HEK293 (cell line): Measurements from ENCODE around the gene RNU11.

Experiments
- EGR2 ChIP-seq: fragments of 450-650 bp; formaldehyde crosslinking; IDR thresholded peaks from 2 replicates; pipeline ENCODE4 v1.5.1; 2016; ENCODE audit warnings: low read depth, missing biosample characterization, missing genetic modification characterization
- TCF7L2 ChIP-seq: IDR thresholded peaks from 2 replicates; pipeline ENCODE4 v1.6.1; 2011; ENCODE audit warnings: low read depth, mild to moderate bottlenecking, inconsistent platforms, low read length, moderate library complexity, borderline replicate concordance
- ZBTB44 ChIP-seq: fragments of 450-650 bp; IDR thresholded peaks from 2 replicates; pipeline ENCODE4 v1.5.1; 2018; ENCODE audit warnings: missing biosample characterization, mild to moderate bottlenecking, missing genetic modification characterization
- ZBTB6 ChIP-seq: fragments of 450-650 bp; formaldehyde crosslinking; IDR thresholded peaks from 2 replicates; pipeline ENCODE4 v1.5.1; 2017; ENCODE audit warnings: missing biosample characterization, missing genetic modification characterization
- ZBTB7A ChIP-seq: fragments of 450-650 bp; formaldehyde crosslinking; IDR thresholded peaks from 2 replicates; pipeline ENCODE4 v1.5.1; 2016; ENCODE audit warnings: low read depth, missing biosample characterization, missing genetic modification characterization
- ZEB2 ChIP-seq: fragments of 450-650 bp; formaldehyde crosslinking; IDR thresholded peaks from 2 replicates; pipeline ENCODE4 v1.5.1; 2016; ENCODE audit warnings: missing biosample characterization, missing genetic modification characterization
- ZFP3 ChIP-seq: fragments of 450-650 bp; formaldehyde crosslinking; IDR thresholded peaks from 2 replicates; pipeline ENCODE4 v1.5.1; 2016; ENCODE audit warnings: low read depth, missing biosample characterization, missing genetic modification characterization
- ZFP37 ChIP-seq: fragments of 450-650 bp; formaldehyde crosslinking; IDR thresholded peaks from 2 replicates; pipeline ENCODE4 v1.5.1; 2016; ENCODE audit warnings: missing biosample characterization, missing genetic modification characterization
- ZFP41 ChIP-seq: fragments of 450-650 bp; formaldehyde crosslinking; IDR thresholded peaks from 2 replicates; pipeline ENCODE4 v1.5.1; 2016; ENCODE audit warnings: missing biosample characterization, missing genetic modification characterization, borderline replicate concordance
- ZFP69B ChIP-seq: fragments of 450-650 bp; formaldehyde crosslinking; IDR thresholded peaks from 2 replicates; pipeline ENCODE4 v1.5.1; 2016; ENCODE audit warnings: missing biosample characterization, missing genetic modification characterization
- ZIC2 ChIP-seq: fragments of 450-650 bp; formaldehyde crosslinking; IDR thresholded peaks from 2 replicates; pipeline ENCODE4 v1.5.1; 2016; ENCODE audit warnings: missing biosample characterization, missing genetic modification characterization
- ZNF19 ChIP-seq: fragments of 450-650 bp; formaldehyde crosslinking; IDR thresholded peaks from 2 replicates; pipeline ENCODE4; 2016; ENCODE audit warnings: missing biosample characterization, missing genetic modification characterization, low read depth
- ZNF214 ChIP-seq: fragments of 450-650 bp; formaldehyde crosslinking; IDR thresholded peaks from 2 replicates; pipeline ENCODE4 v1.5.1; 2017; ENCODE audit warnings: missing biosample characterization, mild to moderate bottlenecking, missing genetic modification characterization, borderline replicate concordance
- ZNF221 ChIP-seq: fragments of 450-650 bp; formaldehyde crosslinking; IDR thresholded peaks from 2 replicates; pipeline ENCODE4 v1.5.1; 2017; ENCODE audit warnings: missing biosample characterization, missing genetic modification characterization, borderline replicate concordance
- ZNF266 ChIP-seq: fragments of 450-650 bp; formaldehyde crosslinking; IDR thresholded peaks from 2 replicates; pipeline ENCODE4 v1.5.1; 2016; ENCODE audit warnings: missing biosample characterization, missing genetic modification characterization, low read depth
- ZNF280C ChIP-seq: fragments of 450-650 bp; formaldehyde crosslinking; IDR thresholded peaks from 2 replicates; pipeline ENCODE4 v1.5.1; 2016; ENCODE audit warnings: missing biosample characterization, missing genetic modification characterization
- ZNF416 ChIP-seq: fragments of 450-650 bp; formaldehyde crosslinking; IDR thresholded peaks from 2 replicates; pipeline ENCODE4 v1.5.1; 2016; ENCODE audit warnings: missing biosample characterization, missing genetic modification characterization
- ZNF510 ChIP-seq: fragments of 450-650 bp; formaldehyde crosslinking; IDR thresholded peaks from 2 replicates; pipeline ENCODE4 v1.5.1; 2018; ENCODE audit warnings: mild to moderate bottlenecking, missing genetic modification characterization, missing biosample characterization; ENCODE audit not compliant: insufficient replicate concordance
- ZNF518A ChIP-seq: fragments of 450-650 bp; formaldehyde crosslinking; conservative IDR thresholded peaks from 2 replicates; pipeline ENCODE4 v1.5.1; 2016; ENCODE audit warnings: low read depth, missing biosample characterization, missing genetic modification characterization
- ZNF544 ChIP-seq: fragments of 450-650 bp; formaldehyde crosslinking; IDR thresholded peaks from 2 replicates; pipeline ENCODE4 v1.5.0; 2017; ENCODE audit warnings: missing biosample characterization, missing genetic modification characterization
- ZNF548 ChIP-seq: fragments of 450-650 bp; formaldehyde crosslinking; IDR thresholded peaks from 2 replicates; pipeline ENCODE4 v1.5.1; 2016; ENCODE audit warnings: missing biosample characterization, missing genetic modification characterization
- ZNF571 ChIP-seq: fragments of 450-650 bp; formaldehyde crosslinking; IDR thresholded peaks from 2 replicates; pipeline ENCODE4 v1.5.0; 2017; ENCODE audit warnings: missing biosample characterization, missing genetic modification characterization
- ZNF621 ChIP-seq: fragments of 450-650 bp; formaldehyde crosslinking; IDR thresholded peaks from 2 replicates; pipeline ENCODE4 v1.5.1; 2017; ENCODE audit warnings: missing biosample characterization, missing genetic modification characterization
- ZNF654 ChIP-seq: fragments of 450-650 bp; formaldehyde crosslinking; IDR thresholded peaks from 2 replicates; pipeline ENCODE4 v1.5.1; 2016; ENCODE audit warnings: low read depth, missing biosample characterization, missing genetic modification characterization
- ZNF777 ChIP-seq: fragments of 450-650 bp; formaldehyde crosslinking; IDR thresholded peaks from 2 replicates; pipeline ENCODE4 v1.5.1; 2017; ENCODE audit warnings: missing biosample characterization, missing genetic modification characterization, borderline replicate concordance
- ZNF837 ChIP-seq: fragments of 450-650 bp; formaldehyde crosslinking; IDR thresholded peaks from 2 replicates; pipeline ENCODE4 v1.5.1; 2016; ENCODE audit warnings: missing biosample characterization, missing genetic modification characterization
- ZSCAN23 ChIP-seq: fragments of 450-650 bp; formaldehyde crosslinking; IDR thresholded peaks from 2 replicates; pipeline ENCODE4 v1.5.1; 2016; ENCODE audit warnings: missing biosample characterization, missing genetic modification characterization

RNU11 gene

GRCh38 chr1:28648474-28649198 is at the start of gene RNU11 (continued):
- peak; percentile 100 for TF ChIP-seq ZEB2
- no peak for TF ChIP-seq TCF7L2
- no peak; the same call in 1 of the 2 replicates for TF ChIP-seq ZNF654 (tag by site-specific recombination)
- TF ChIP-seq ZNF19 (tag by site-specific recombination) = peak; percentile 43; the same call in 1 of the 2 replicates
- TF ChIP-seq ZFP69B = peak; percentile 96
- TF ChIP-seq ZFP41 (tag by site-specific recombination) = peak; percentile 90; the same call in 1 of the 2 replicates
- peak; percentile 61 for TF ChIP-seq ZBTB7A (tag by site-specific recombination)
- TF ChIP-seq ZNF266 (tag by site-specific recombination) = no peak
- TF ChIP-seq ZNF280C (tag by site-specific recombination) = no peak
- TF ChIP-seq ZFP3 (tag by site-specific recombination) = peak; percentile 47; the same call in 1 of the 2 replicates
- peak; percentile 98 for TF ChIP-seq ZSCAN23 (tag by site-specific recombination)
- TF ChIP-seq ZNF544 (tag by site-specific recombination) = no peak
- TF ChIP-seq ZNF571 (tag by site-specific recombination) = no peak
- TF ChIP-seq ZNF837 (tag by site-specific recombination) = peak; percentile 97
- TF ChIP-seq ZNF548 = no peak
- peak; percentile 76 for TF ChIP-seq EGR2 (tag by site-specific recombination)
- TF ChIP-seq ZNF214 (tag by site-specific recombination) = no peak
- no peak for TF ChIP-seq ZNF416 (tag by site-specific recombination)
- peak; percentile 95 for TF ChIP-seq ZFP37 (tag by site-specific recombination)
- no peak for TF ChIP-seq ZNF221 (tag by site-specific recombination)
- peak; percentile 63 for TF ChIP-seq ZIC2 (tag by site-specific recombination)
- peak; percentile 70; the same call in 1 of the 2 replicates for TF ChIP-seq ZBTB44 (tag by site-specific recombination)
- no peak for TF ChIP-seq ZNF510 (tag by site-specific recombination)
- TF ChIP-seq ZNF777 (tag by site-specific recombination) = no peak; the same call in 1 of the 2 replicates
- TF ChIP-seq ZNF518A (tag by site-specific recombination) = 0 out of 2 replicates have a peak, but pooled peaks have one; percentile 17
- TF ChIP-seq ZNF621 (tag by site-specific recombination) = no peak
- peak; percentile 32; the same call in 1 of the 2 replicates for TF ChIP-seq ZBTB6
